GM23338 (cell line): ENCODE results near the gene PALLD. TPM values are rescaled to one million over a fixed set of nuclear protein-coding genes. Genes with fewer than 3 reads are reported as not detected.

ENCODE experiments used
- ATAC-seq: fragments of 200-7000 bp; cut with Tn5 transposase; 3 replicates; pipeline ENCODE4 v1.9.1; 2020
- DNase-seq: peaks from one replicate; pipeline ENCODE4 v3.0.0-alpha.2; 2015; ENCODE audit warnings: low spot score
- H2AFZ ChIP-seq: fragments of 200-600 bp; sonication (generic); 2 replicates; pipeline ENCODE4 v1.8.0; 2016; ENCODE audit warnings: antibody characterized with exemption, mild to moderate bottlenecking, moderate library complexity
- H3F3A ChIP-seq: fragments of 200-600 bp; sonication (generic); replicated peaks from 2 replicates; pipeline ENCODE4 v1.8.0; 2017; ENCODE audit warnings: antibody characterized with exemption, mixed run types, low read depth
- H3K27ac ChIP-seq: fragments of 200-600 bp; sonication (generic); 2 replicates; pipeline ENCODE4 v1.6.1; 2016; ENCODE audit warnings: low read depth
- H3K27me3 ChIP-seq: fragments of 200-600 bp; sonication (generic); 2 replicates; pipeline ENCODE4 v1.8.0; 2016; ENCODE audit warnings: mild to moderate bottlenecking, mixed run types, moderate library complexity; ENCODE audit not compliant: insufficient read depth
- H3K36me3 ChIP-seq: fragments of 200-600 bp; sonication (generic); 2 replicates; pipeline ENCODE4 v1.8.0; 2016; ENCODE audit warnings: mild to moderate bottlenecking; ENCODE audit not compliant: insufficient read depth
- H3K4me1 ChIP-seq: fragments of 200-600 bp; sonication (generic); 2 replicates; pipeline ENCODE4 v1.8.0; 2016; ENCODE audit warnings: mild to moderate bottlenecking, moderate library complexity; ENCODE audit not compliant: insufficient read depth
- H3K4me2 ChIP-seq: fragments of 200-600 bp; sonication (generic); 2 replicates; pipeline ENCODE4 v1.7.1; 2017; ENCODE audit warnings: mixed run types
- H3K4me3 ChIP-seq: fragments of 200-600 bp; sonication (generic); 2 replicates; pipeline ENCODE4 v1.6.1; 2016; ENCODE audit warnings: mixed run types
- H3K79me2 ChIP-seq: fragments of 200-600 bp; sonication (generic); replicated peaks from 2 replicates; pipeline ENCODE4 v1.8.0; 2017; ENCODE audit warnings: mild to moderate bottlenecking; ENCODE audit not compliant: insufficient read depth
- H3K9me2 ChIP-seq: fragments of 200-600 bp; sonication (generic); 2 replicates; pipeline ENCODE4 v1.8.0; 2017; ENCODE audit not compliant: insufficient read depth
- H4K20me1 ChIP-seq: fragments of 200-600 bp; sonication (generic); replicated peaks from 2 replicates; pipeline ENCODE4 v1.8.0; 2017; ENCODE audit warnings: mild to moderate bottlenecking; ENCODE audit not compliant: insufficient read depth
- H3K27ac Mint-ChIP-seq: 2 replicates; pipeline ENCODE4 v1.8.0; 2020; ENCODE audit warnings: inconsistent platforms, mild to moderate bottlenecking, moderate library complexity, mixed read lengths
- H3K27me3 Mint-ChIP-seq: 3 replicates; pipeline ENCODE4 v1.8.0; 2022; ENCODE audit warnings: low read depth, mild to moderate bottlenecking, moderate library complexity, mixed read lengths, inconsistent platforms; ENCODE audit not compliant: insufficient read depth, poor library complexity
- H3K36me3 Mint-ChIP-seq: 3 replicates; pipeline ENCODE4 v1.8.0; 2021; ENCODE audit warnings: low read depth, mild to moderate bottlenecking, inconsistent platforms, moderate library complexity, mixed read lengths
- H3K4me1 Mint-ChIP-seq: 3 replicates; pipeline ENCODE4 v1.8.0; 2020; ENCODE audit warnings: mild to moderate bottlenecking, inconsistent platforms, mixed read lengths
- H3K4me3 Mint-ChIP-seq: 3 replicates; pipeline ENCODE4 v1.8.0; 2021; ENCODE audit warnings: moderate library complexity, mild to moderate bottlenecking, inconsistent platforms, mixed read lengths
- H3K9me3 Mint-ChIP-seq: 3 replicates; pipeline ENCODE4 v1.8.0; 2020; ENCODE audit warnings: moderate library complexity, mild to moderate bottlenecking, inconsistent platforms, mixed read lengths
- CREB1 ChIP-seq: fragments of 250-450 bp; sonication (Bioruptor Pico); IDR thresholded peaks from 2 replicates; pipeline ENCODE4 v1.5.0; 2020; ENCODE audit warnings: low read depth, mild to moderate bottlenecking, moderate library complexity
- EZH2 ChIP-seq: fragments of 200-600 bp; sonication (generic); IDR thresholded peaks from one replicate; pipeline ENCODE4 v1.8.0; 2017; ENCODE audit warnings: antibody characterized with exemption, mild to moderate bottlenecking, low read depth; ENCODE audit not compliant: unreplicated experiment
- EZH2phosphoT487 ChIP-seq: fragments of 200-600 bp; sonication (generic); IDR thresholded peaks from one replicate; pipeline ENCODE4 v1.8.1; 2018; ENCODE audit warnings: antibody characterized with exemption; ENCODE audit not compliant: unreplicated experiment
- JUNB ChIP-seq: IDR thresholded peaks from one replicate; pipeline ENCODE4 v1.6.1; 2016; ENCODE audit warnings: antibody characterized with exemption; ENCODE audit not compliant: unreplicated experiment
- NANOG ChIP-seq: IDR thresholded peaks from 2 replicates; pipeline ENCODE4 v1.6.1; 2016; ENCODE audit warnings: antibody characterized with exemption, borderline replicate concordance
- POLR2AphosphoS5 ChIP-seq: IDR thresholded peaks from 2 replicates; pipeline ENCODE4 v1.6.1; 2016; ENCODE audit warnings: antibody characterized with exemption, low read depth
- STAT1 ChIP-seq: IDR thresholded peaks from one replicate; pipeline ENCODE4 v1.6.1; 2016; ENCODE audit warnings: antibody characterized with exemption; ENCODE audit not compliant: unreplicated experiment
- ZNF114 ChIP-seq: fragments of 250-450 bp; sonication (Bioruptor Pico); IDR thresholded peaks from 2 replicates; pipeline ENCODE4 v1.5.0; 2020; ENCODE audit warnings: mild to moderate bottlenecking, moderate library complexity
- ZNF331 ChIP-seq: fragments of 250-450 bp; sonication (Bioruptor Pico); IDR thresholded peaks from 2 replicates; pipeline ENCODE4 v1.5.0; 2020; ENCODE audit warnings: low read depth, mild to moderate bottlenecking, moderate library complexity
- polyA plus RNA-seq: library from polyadenylated mRNA; unstranded; fragments of >200 nt; fragmentation: Nextera tagmentation; extraction: Ambion mirVana; gene quantifications from 2 replicates; pipeline ENCODE4 v1.2.1, GENCODE V29; 2016
- total RNA-seq: library from RNA; depleted of rRNA; stranded (reverse); fragments of >200 nt; shearing (Covaris generic); gene quantifications from 2 replicates; pipeline ENCODE4 v1.2.3, GENCODE V29; 2014
- TF ChIP-seq, protein P1 (sequence below): fragments of 250-450 bp; sonication (Bioruptor Pico); IDR thresholded peaks from 2 replicates; pipeline ENCODE4 v1.5.0; 2020; ENCODE audit warnings: mild to moderate bottlenecking, moderate library complexity
- TF ChIP-seq, protein P2 (sequence below), 2 experiments: fragments of 200-600 bp in 1 of 2; sonication (generic) in 1 of 2; conservative IDR thresholded peaks; 2 replicates each; pipeline versions ENCODE4 v1.5.1 to v1.6.1; 2016 to 2017; ENCODE audit warnings: antibody characterized with exemption in 2 of 2, low read depth in 2 of 2, mild to moderate bottlenecking in 2 of 2, moderate library complexity in 1 of 2
- TF ChIP-seq, protein P3 (sequence below): IDR thresholded peaks from one replicate; pipeline ENCODE4 v1.6.1; 2018; ENCODE audit warnings: antibody characterized with exemption; ENCODE audit not compliant: unreplicated experiment
- TF ChIP-seq, protein P4 (sequence below): IDR thresholded peaks from 2 replicates; pipeline ENCODE4 v1.6.1; 2016; ENCODE audit warnings: antibody characterized with exemption

Gene PALLD
- total and polyA plus RNA-seq, 2 experiments from 2014 or later, result 13.1 to 30.2 TPM

GRCh38 chr4:168592676-168593075 is 95.8 kb downstream of the PALLD start:
- H3K4me1 Mint-ChIP-seq, result peaks cover 3% of the 10 kb centered on the region; the same call in 2 of the 3 replicates
- Histone ChIP-seq H3F3A (no peaks in the 10 kb centered on the region), H2AFZ (no peak overlapping the region), H3K9me2 (0 out of 2 replicates have a peak, but pooled peaks cover 9% of the 10 kb centered on the region), H3K79me2 (no peaks in the 10 kb centered on the region), H3K4me1 (no peaks in the 10 kb centered on the region), H3K4me3 (no peak overlapping the region), H3K27me3 (no peaks in the 10 kb centered on the region), H3K4me2 (no peak overlapping the region), H3K27ac (no peak overlapping the region), H3K36me3 (no peaks in the 10 kb centered on the region), H4K20me1 (no peaks in the 10 kb centered on the region)
- no peaks in the 10 kb centered on the region for H3K36me3 Mint-ChIP-seq
- DNase-seq (no peak), ATAC-seq (no peak)
- no peak overlapping the region for H3K4me3 Mint-ChIP-seq
- H3K27me3 Mint-ChIP-seq, result no peaks in the 10 kb centered on the region
- H3K9me3 Mint-ChIP-seq, result no peaks in the 10 kb centered on the region
- H3K27ac Mint-ChIP-seq, result no peak overlapping the region
- TF ChIP-seq STAT1, result no peak
- no peak for TF ChIP-seq EZH2phosphoT487
- no peak for TF ChIP-seq ZNF331 (CRISPR knock-in tag)
- no peak for TF ChIP-seq JUNB
- TF ChIP-seq, protein P1, sequence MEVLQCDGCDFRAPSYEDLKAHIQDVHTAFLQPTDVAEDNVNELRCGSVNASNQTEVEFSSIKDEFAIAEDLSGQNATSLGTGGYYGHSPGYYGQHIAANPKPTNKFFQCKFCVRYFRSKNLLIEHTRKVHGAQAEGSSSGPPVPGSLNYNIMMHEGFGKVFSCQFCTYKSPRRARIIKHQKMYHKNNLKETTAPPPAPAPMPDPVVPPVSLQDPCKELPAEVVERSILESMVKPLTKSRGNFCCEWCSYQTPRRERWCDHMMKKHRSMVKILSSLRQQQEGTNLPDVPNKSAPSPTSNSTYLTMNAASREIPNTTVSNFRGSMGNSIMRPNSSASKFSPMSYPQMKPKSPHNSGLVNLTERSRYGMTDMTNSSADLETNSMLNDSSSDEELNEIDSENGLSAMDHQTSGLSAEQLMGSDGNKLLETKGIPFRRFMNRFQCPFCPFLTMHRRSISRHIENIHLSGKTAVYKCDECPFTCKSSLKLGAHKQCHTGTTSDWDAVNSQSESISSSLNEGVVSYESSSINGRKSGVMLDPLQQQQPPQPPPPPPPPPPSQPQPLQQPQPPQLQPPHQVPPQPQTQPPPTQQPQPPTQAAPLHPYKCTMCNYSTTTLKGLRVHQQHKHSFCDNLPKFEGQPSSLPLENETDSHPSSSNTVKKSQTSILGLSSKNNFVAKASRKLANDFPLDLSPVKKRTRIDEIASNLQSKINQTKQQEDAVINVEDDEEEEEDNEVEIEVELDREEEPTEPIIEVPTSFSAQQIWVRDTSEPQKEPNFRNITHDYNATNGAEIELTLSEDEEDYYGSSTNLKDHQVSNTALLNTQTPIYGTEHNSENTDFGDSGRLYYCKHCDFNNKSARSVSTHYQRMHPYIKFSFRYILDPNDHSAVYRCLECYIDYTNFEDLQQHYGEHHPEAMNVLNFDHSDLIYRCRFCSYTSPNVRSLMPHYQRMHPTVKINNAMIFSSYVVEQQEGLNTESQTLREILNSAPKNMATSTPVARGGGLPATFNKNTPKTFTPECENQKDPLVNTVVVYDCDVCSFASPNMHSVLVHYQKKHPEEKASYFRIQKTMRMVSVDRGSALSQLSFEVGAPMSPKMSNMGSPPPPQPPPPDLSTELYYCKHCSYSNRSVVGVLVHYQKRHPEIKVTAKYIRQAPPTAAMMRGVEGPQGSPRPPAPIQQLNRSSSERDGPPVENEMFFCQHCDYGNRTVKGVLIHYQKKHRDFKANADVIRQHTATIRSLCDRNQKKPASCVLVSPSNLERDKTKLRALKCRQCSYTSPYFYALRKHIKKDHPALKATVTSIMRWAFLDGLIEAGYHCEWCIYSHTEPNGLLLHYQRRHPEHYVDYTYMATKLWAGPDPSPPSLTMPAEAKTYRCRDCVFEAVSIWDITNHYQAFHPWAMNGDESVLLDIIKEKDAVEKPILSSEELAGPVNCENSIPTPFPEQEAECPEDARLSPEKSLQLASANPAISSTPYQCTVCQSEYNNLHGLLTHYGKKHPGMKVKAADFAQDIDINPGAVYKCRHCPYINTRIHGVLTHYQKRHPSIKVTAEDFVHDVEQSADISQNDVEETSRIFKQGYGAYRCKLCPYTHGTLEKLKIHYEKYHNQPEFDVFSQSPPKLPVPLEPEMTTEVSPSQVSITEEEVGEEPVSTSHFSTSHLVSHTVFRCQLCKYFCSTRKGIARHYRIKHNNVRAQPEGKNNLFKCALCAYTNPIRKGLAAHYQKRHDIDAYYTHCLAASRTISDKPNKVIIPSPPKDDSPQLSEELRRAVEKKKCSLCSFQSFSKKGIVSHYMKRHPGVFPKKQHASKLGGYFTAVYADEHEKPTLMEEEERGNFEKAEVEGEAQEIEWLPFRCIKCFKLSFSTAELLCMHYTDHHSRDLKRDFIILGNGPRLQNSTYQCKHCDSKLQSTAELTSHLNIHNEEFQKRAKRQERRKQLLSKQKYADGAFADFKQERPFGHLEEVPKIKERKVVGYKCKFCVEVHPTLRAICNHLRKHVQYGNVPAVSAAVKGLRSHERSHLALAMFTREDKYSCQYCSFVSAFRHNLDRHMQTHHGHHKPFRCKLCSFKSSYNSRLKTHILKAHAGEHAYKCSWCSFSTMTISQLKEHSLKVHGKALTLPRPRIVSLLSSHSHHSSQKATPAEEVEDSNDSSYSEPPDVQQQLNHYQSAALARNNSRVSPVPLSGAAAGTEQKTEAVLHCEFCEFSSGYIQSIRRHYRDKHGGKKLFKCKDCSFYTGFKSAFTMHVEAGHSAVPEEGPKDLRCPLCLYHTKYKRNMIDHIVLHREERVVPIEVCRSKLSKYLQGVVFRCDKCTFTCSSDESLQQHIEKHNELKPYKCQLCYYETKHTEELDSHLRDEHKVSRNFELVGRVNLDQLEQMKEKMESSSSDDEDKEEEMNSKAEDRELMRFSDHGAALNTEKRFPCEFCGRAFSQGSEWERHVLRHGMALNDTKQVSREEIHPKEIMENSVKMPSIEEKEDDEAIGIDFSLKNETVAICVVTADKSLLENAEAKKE, result no peak
- TF ChIP-seq, protein P2, sequence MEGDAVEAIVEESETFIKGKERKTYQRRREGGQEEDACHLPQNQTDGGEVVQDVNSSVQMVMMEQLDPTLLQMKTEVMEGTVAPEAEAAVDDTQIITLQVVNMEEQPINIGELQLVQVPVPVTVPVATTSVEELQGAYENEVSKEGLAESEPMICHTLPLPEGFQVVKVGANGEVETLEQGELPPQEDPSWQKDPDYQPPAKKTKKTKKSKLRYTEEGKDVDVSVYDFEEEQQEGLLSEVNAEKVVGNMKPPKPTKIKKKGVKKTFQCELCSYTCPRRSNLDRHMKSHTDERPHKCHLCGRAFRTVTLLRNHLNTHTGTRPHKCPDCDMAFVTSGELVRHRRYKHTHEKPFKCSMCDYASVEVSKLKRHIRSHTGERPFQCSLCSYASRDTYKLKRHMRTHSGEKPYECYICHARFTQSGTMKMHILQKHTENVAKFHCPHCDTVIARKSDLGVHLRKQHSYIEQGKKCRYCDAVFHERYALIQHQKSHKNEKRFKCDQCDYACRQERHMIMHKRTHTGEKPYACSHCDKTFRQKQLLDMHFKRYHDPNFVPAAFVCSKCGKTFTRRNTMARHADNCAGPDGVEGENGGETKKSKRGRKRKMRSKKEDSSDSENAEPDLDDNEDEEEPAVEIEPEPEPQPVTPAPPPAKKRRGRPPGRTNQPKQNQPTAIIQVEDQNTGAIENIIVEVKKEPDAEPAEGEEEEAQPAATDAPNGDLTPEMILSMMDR (conservative IDR thresholded peaks at IDR 0.05; ENCODE audit: low read depth in 2 of 2), result no peak
- TF ChIP-seq ZNF114, result no peak
- TF ChIP-seq EZH2, result no peak
- no peak for TF ChIP-seq POLR2AphosphoS5
- TF ChIP-seq, protein P3, sequence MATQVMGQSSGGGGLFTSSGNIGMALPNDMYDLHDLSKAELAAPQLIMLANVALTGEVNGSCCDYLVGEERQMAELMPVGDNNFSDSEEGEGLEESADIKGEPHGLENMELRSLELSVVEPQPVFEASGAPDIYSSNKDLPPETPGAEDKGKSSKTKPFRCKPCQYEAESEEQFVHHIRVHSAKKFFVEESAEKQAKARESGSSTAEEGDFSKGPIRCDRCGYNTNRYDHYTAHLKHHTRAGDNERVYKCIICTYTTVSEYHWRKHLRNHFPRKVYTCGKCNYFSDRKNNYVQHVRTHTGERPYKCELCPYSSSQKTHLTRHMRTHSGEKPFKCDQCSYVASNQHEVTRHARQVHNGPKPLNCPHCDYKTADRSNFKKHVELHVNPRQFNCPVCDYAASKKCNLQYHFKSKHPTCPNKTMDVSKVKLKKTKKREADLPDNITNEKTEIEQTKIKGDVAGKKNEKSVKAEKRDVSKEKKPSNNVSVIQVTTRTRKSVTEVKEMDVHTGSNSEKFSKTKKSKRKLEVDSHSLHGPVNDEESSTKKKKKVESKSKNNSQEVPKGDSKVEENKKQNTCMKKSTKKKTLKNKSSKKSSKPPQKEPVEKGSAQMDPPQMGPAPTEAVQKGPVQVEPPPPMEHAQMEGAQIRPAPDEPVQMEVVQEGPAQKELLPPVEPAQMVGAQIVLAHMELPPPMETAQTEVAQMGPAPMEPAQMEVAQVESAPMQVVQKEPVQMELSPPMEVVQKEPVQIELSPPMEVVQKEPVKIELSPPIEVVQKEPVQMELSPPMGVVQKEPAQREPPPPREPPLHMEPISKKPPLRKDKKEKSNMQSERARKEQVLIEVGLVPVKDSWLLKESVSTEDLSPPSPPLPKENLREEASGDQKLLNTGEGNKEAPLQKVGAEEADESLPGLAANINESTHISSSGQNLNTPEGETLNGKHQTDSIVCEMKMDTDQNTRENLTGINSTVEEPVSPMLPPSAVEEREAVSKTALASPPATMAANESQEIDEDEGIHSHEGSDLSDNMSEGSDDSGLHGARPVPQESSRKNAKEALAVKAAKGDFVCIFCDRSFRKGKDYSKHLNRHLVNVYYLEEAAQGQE, result no peak
- TF ChIP-seq, protein P4, sequence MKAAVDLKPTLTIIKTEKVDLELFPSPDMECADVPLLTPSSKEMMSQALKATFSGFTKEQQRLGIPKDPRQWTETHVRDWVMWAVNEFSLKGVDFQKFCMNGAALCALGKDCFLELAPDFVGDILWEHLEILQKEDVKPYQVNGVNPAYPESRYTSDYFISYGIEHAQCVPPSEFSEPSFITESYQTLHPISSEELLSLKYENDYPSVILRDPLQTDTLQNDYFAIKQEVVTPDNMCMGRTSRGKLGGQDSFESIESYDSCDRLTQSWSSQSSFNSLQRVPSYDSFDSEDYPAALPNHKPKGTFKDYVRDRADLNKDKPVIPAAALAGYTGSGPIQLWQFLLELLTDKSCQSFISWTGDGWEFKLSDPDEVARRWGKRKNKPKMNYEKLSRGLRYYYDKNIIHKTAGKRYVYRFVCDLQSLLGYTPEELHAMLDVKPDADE, result no peak
- no peak for TF ChIP-seq NANOG
- TF ChIP-seq CREB1 (CRISPR knock-in tag), result no peak
